GM15510 (cell line): ENCODE data around the gene PPP1R26.

ENCODE experiments used
- POLR2A ChIP-seq: IDR thresholded peaks from 3 replicates; pipeline ENCODE4 v1.6.1; 2011; ENCODE audit warnings: borderline replicate concordance; ENCODE audit not compliant: insufficient read length; ENCODE audit errors: extremely low read depth

PPP1R26 gene

GRCh38 chr9:135523521-135524129, 44.0 kb downstream of the PPP1R26 start:
- no peak for TF ChIP-seq POLR2A

GRCh38 chr9:135524130-135524861, 44.7 kb downstream of the PPP1R26 start:
- no peak for TF ChIP-seq POLR2A

DNA sequence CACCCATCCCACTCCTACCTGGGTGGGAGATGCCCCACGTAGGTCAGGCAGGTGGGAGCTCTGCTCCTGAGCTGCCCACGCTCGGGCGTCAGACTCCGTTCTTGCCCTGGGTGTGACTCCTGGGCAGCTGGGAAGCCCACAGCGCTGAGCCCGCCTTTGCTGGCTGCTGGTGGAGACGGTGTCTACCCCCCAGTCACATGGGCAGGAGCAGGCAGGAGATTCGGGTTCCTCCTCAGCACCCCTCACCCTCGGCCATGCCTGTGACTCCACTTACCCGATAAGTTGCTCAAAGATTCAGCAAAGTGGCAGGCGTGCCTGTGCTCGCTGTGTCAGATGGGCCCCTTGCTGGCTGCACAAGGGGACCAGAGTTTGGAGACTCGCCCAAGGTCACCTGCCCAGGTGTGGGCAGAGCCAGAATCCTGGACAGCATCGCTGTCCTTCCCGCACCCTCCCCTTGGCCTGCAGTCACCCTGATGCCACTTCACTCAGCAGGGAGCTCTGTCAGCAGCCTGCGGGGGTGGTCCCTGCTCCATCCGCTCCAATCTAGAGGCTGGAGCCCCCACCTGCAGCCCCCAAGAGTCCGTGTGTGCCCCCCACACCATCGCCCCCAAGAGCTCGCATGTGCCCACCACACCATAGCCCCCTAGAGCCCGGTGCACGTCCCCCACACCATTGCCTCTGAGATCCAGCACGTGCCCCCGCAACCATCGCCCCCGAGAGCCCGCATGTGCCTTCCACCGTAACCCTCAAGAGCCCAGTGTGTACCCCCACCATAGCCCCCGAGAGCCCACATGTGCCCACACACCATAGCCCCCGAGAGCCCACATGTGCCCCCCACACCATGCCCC, 45.9 kb downstream of the PPP1R26 start:
- no peak for TF ChIP-seq POLR2A

DNA sequence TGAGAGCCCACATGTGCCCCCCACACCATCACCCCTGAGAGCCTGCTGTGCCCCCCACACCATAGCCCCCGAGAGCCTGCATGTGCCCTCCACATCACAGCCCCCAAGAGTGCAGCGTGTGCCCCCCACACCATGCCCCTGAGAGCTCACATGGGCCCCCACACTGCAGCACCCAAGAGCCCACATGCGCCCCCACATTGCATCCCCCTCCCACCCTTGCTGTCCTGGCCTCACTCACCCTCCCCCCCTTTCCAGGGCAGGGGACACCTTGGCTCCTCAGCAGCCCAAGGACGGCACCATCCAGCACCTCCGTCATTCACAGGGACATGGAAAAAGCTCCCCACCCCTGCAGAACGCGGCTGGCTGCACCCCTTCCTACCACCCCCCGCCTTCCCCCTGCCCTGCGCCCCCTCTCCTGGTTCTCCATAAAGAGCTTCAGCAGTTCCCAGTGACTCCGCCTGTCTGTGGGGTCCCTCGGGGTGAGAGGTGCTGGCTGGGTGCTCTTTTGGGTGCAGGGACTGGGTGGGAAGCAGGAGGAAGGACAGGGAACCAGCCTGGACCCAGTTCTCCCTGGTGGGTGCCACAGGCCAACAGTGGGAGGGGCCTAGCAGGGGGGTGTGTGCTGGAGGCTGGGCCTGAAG, 46.6 kb downstream of the PPP1R26 start:
- TF ChIP-seq POLR2A, result no peak

- TF ChIP-seq POLR2A, result no peak
These were observed 47.4 kb downstream of the PPP1R26 start for GRCh38 chr9:135526730-135527571.

DNA sequence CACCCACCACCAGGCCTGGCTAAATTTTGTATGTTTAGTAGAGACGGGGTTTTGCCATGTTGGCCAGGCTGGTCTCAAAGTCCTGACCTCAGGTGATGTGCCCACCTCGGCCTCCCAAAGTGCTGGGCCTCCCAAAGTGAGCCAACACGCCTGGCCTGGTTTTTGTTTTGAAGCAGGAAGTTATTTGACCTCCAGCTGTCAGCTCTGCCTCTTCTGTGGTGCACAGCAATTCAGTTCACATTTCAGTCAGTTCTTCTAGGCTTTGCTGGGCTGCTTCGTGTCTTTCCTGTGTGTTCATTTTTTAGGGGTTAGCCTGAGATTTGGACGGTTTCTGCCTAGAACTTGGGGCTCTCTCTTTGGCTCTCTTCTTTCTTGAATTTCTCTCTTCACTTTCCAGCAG, 50.6 kb downstream of the PPP1R26 start:
- no peak for TF ChIP-seq POLR2A

- TF ChIP-seq POLR2A, result no peak
These were observed 51.5 kb downstream of the PPP1R26 start for GRCh38 chr9:135531096-135531495.

- no peak for TF ChIP-seq POLR2A
These were observed 53.5 kb downstream of the PPP1R26 start for GRCh38 chr9:135533113-135533512.

- TF ChIP-seq POLR2A, result no peak
These were observed 54.1 kb downstream of the PPP1R26 start for GRCh38 chr9:135533674-135534073.

GRCh38 chr9:135536216-135536615, 56.6 kb downstream of the PPP1R26 start:
- TF ChIP-seq POLR2A, result no peak
